HG03565 (cell line): ENCODE data around the gene TYSND1.
"Not testable (repeated sequence)": the region's sequence is repeated elsewhere in the genome, so short reads cannot be mapped to it uniquely, and the experiment has no call there.

ENCODE experiments used
- ATAC-seq: cut with Tn5 transposase; IDR thresholded peaks from one replicate; pipeline ENCODE4 v1.9.1; 2021; ENCODE audit warnings: mild to moderate bottlenecking, moderate library complexity; ENCODE audit not compliant: unreplicated experiment

The TYSND1 gene

DNA sequence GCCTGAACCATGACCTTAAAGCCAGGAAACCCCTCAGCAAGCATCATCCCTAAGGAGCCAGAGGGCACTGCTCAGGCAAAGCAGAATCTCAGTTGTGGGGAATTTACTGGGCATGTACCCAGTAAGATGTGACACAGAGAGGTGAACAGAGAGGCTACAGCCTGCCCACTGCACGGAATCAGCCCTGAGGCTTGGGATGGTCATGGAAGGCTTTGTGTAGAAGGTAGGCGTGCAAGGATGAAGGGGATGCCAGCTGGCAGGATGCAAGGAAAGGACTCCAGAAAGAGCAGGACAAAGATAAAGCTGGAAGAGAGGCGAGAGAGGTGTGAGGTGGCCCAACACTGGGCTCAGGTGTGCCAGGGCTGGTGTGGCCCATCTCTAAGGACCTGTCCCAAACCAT lies 11.5 kb downstream of the TYSND1 start:
- ATAC-seq: no peak

DNA sequence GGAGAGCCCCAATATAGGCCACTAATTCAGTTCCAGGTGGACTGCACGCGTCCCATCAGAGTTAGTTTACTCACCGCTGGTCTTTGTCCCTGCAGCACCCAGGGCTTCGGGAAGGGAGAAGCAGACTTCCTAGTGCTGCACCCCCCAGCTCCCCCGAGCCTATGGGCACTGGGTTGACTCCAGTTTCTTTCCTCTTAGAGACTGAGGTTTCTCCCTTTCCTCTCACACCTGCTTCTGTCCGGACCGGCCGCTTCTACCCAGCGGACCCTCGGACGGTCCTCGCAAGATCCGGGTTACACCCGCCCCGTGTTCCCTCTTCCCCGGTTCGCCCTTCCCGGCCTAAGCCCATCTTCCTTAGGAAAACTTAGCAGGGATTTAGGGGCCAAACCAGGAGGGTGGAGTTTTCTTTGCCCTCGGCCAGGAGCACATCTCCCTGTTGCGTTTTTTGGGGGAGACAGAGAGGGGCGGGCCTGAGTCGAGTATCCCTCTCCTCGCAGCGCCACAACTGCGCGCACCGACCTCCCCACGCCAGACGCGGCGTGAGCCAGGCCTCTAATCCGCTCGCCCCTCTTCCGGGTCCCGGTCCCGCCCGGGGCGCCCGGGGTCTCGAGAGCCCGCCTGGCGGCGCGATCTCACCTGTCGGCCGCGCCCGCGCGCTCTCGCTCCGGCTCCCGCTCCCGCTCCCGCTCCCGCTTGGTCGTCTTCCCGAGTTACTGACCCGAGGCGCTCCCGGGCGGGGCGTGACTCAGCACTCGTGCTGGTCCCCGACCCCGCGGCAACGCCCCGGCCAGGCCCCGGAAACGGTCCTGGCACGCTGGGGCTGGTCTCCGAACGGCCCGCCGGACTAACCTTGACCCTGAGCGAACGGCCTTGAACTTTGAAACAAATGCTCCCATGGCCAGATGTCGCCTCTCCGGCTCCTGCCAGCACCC lies 14.1 kb downstream of the TYSND1 start, which contains the start of gene AIFM2:
Gene AIFM2 (minus strand): TSS at position 728 of the 932 bp plus-strand sequence. CDS start 8,741 bp downstream, outside the sequence.
- peak; percentile 59 for ATAC-seq

DNA sequence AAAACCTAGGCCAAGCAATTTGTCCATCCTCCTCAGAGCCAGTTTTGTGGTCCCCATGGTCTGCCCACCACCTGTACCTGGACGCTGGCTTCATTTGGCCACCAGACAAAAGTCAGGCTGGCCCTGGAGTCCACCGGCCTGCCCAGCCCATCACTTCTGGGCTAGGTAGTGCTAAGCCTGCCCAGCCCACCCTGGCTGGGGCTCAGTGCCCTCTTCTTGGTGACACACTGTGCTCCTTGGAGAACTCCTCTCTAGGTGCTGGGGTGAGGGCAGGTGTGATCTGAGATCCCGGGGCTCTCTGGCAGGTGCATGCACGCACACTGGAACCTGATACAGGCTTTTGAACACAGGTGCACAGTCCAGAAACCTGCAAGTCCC lies 15.0 kb downstream of the TYSND1 start:
- no peak for ATAC-seq

DNA sequence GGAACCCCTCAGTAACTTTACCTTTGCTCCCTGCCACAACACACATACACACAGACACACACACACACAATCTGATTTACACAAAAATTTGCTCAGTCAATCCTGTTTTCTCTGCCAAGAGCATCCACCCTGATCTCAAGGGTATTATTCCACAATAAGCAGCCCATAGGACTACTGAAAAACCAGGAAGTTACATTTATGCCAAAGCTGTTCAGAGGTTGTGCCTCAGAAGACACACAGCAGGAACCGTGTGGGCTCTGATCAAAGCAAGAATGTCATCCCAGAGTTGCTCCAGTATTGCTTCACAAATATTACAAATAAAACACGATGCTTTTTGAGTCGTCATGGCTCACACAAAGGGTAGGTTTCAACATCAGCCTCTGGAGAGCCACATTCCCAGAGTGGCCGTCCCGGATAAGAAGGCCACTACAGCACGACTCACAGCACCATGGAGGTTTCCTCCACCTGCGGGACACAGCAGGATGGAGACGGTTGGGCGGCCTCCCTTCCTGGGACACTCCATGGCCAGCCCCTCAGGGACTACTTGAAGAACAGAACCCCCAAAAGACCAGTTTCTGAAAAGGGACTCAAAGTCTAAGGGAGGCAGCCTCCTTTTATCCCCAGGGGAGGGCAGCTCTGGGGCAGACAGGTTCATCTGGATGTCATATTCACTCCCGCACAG lies 15.5 kb downstream of the TYSND1 start:
- ATAC-seq: no peak

DNA sequence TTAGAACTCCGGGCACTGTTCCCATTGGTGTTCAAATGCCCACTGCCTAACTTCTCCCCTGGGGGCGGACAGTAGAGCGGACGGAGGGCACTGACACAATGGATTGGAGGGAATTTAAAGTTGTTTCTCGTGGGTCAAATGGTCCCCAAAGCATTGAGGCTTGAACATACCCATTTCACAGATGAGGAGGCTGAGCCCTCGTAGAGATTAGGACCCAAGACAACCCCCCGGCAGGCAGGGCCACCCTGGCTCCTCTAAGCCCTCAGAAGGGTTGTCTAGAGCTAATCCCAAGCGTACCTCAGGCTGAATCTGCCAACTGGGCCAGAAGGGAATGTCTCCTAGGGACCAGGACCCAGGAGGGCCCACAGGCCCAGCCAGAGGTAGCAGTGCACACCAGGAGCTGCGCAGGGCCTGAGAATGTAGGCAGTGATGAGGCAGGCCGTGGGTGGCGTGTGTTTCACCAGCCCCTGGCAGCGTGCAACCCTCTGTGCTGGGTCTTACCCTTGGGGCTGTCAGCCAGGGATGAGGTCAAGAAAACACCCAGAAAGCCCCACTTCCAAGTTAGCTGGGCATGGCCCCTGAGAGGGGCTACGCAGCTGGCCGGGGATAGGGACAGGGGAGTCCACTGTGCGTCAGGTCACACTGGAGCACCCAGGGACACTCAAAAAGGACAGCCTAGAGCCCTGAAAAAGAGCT lies 19.7 kb downstream of the TYSND1 start:
- no peak for ATAC-seq

DNA sequence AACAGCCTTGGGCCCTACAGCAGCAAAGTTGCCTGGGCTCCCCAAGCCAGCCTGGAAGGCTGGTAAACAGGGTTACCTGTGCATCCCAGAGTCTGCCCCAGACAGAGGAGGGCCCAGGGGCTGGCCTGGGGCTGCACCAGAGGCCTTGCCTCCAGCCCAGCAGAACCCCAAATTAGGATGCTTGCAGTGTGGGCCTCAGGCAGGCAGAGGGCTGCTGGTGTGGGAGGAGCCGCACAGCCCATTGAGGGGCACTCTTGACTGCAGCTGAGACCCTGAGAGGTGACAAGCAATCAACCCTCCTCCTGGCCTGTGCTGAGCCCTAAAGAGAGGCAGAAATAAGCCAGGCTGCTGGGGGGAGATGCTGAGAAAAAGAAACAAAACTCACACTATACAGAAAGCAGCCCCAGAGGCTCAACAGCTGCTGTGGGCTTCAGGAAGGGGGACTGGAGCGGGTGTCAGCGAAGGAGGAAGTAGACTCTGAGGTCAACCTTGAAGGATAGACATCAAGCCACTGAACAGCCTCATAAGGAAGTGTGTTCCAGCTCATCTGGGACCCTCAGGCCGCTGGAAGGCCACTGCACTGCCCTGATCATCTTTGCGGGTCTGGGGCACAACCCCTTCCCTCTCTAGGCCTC lies 20.5 kb downstream of the TYSND1 start:
- ATAC-seq: no peak

DNA sequence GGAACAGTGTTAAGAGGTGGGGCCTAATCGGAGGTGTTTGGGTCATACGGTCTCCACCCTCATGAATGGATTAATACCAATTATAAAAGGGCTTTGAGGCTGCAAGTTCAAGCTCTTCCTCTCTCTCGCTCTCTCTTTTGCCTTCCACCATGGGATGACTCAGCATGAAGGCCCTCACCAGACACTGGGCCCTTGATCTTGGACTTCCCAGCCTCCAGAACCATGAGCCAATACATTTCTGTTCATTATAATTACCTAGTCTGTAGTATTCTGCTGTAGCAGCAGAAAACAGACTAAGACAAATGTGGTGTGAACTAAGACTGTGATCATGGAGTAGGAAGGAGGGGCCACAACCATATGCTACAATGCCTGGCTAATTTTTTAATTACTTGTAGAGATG lies 21.6 kb downstream of the TYSND1 start:
- ATAC-seq: no peak

DNA sequence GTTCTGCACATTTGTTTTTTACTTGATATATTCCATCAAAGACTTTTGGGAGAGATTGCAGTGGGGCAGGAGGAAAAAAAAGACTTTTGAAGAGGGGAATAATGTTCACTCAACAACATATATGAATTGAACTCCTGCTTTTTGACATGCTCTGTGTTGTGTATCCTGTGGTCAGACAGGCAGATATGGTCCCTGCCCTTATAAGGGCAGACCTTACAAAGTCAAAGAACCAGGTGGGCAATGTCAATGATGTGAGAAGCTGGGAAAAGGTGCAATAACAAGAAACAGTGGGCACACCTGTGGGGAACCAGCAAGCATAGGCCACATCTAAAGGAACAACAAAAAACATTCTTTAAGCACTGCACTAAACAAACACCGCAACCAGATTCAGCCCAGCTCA lies 22.1 kb downstream of the TYSND1 start:
- ATAC-seq: no peak

DNA sequence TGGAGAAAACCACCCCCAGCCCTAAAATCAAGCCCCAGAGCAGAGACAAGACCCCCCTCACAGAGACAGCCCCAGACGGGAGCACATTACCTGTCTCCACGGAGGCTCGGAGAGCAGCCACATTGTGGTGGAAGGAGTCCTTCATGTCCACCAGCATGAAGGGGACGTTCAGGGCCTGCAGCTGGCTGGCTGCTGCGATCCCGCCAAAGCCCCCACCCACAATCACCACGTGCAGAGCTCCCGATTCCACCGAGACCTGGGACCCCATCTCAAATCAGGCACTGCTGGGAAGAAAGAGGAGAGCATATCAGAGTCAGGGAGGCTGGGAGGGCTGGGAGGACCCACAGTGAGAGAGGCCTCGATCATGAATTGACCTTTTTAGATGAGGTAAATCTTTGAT lies 22.7 kb downstream of the TYSND1 start:
- no peak for ATAC-seq

DNA sequence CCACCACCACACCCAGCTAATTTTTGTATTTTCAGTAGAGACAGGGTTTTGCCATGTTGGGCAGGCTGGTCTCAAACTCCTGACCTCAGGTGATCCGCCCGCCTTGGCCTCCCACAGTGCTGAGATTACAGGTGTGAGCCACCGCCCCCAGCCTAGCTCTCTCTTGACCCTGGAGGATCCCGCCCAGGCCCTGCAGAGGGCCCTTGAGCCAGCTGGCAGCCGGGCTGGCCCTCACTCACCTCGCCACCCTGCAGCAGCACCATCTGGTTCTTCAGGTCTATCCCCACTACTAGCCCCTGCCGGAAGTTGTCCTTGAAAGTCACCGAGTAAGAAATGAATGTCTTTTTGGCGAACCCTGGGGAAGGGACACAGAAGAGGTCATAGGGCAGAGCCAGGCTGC lies 23.3 kb downstream of the TYSND1 start:
- not testable (repeated sequence) for ATAC-seq

DNA sequence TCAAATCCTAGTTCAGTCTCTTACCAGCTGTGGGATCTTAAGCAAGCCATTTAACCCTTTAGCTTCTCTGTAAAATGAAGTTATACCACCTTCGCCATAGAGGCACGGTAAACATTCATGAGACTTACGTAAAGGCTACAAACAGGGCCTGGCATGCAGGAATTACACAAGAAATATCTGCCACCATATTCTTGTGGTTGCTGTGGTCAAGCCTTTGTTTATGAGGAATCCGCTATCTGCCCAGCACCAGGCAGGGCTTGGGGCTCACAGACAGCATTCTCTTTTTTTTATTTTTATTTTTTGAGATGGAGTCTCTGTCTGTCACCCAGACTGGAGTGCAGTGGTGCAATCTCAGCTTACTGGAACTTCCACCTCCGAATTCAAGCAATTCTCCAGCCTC lies 23.8 kb downstream of the TYSND1 start:
- ATAC-seq: no peak

DNA sequence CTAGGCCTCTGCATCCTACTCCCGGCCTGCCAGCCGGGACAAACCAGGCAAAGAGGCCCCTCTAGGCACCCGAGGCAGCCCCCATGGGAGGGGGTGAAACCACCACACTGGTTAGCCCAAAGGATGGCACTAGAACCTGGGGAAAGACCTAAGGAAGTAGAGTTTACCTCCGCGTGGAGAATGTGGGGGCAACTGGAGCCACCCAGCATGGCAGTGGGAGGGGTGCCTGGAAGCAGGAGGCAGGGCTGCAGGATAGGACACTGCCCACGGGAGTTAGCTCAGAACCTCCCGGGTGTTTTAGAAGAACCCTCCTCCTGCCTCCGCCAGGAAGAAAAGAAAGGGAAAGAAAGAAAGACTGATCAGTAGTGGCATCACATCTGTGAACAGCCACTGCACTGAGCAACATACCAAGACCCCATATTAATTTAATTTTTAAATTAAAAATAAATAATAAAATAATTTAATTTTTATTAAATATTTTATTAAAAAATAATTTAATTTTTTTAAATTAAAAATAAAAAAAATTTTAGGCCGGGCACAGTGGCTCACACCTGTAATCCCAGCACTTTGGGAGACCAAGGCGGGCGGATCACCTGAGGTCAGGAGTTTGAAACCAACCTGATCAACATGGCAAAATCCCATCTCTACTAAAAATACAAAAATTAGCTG lies 25.1 kb downstream of the TYSND1 start:
- no peak for ATAC-seq

DNA sequence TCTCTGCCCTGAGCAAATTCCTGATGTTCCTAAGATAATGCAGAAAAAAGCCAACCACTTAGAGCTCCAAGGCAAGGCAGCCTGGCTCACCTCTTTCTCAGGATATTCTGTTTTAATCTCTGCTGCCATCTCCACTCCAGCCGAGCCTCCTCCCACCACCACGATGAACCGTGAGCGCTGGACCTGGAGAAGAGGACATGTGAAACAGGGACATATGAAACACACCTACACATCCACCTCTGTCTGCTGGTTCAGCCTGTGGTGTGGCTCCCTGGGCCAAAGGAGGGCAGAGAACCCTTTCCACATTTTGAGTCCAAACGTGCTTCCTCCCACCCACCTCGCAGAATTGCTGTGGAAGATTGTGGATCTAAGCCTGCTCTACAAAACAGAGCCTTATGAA lies 26.1 kb downstream of the TYSND1 start:
- ATAC-seq: no peak

DNA sequence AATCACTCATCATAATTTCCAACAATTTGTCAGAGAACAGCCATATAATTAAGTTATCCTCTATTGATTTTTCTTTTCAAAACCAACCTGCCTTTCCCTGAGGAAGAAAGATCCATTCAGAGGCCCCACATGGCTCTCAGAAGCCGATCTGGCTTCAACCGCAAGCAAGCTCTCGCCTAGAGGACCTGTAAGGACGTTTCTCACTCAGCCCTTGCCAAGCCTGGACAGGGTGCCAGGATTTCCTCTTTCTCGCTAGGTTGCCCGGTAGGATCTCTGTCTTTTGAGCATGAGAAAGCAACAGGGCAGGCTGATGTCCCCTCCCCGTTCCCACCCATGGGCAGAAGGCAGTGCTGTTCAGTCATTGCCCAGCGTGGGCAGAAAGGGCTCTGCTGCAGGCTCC lies 26.9 kb downstream of the TYSND1 start:
- ATAC-seq: no peak

DNA sequence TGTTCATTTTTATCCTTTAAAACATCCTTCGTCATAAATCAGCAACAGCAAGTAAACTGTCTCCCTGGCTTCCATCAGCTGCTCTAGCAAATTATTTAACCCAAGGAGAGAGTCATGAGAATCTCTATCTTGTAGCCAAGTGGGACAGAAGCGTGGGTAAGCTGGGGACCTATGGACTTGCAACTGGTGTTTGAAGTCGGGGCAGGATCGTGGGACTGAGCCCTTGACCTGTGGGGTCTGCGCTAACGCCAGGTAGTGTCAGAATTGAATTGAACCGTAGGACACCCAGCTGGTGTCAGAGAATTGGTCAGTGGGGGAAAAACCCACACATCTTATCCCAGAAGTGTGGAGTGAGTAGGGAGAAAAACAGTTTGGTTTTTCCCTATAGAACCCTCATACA lies 27.3 kb downstream of the TYSND1 start:
- ATAC-seq: no peak

DNA sequence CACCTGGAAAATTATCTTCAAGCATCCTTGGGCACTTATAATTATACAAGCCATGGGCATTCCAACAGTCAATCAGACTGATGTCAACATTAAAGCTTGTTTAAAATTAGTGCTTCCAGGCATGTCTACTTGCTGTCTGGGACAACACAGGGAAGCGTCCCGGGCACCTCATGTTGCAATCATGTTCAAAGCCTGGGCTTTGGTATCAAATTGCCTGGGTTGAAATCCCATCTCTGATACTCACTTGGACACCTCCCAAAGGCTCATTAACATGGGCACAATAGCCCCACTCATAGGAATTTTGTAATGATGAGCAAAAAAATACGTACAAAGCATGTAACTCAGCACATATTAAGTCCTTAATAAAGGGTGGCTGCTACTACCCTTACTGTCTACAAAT lies 28.3 kb downstream of the TYSND1 start:
- ATAC-seq: no peak

DNA sequence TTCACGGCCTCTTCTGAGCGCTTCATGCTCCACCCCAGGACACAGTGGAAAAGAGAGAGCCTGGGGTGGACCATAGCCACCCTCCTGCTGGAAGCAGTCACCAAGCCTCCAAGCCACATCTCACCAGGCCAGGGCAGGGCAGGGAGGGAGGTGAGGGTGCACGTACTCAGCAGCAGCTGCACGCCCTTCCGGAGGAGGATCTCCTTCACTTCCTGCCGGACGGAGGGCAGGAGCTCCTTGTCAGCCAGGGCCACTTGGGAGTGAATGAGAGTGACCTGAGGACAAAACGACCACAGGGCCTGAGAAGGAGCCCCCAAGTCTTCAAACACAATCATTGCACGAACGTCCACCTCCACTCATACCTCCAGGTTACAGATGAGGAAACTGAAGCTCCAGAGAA lies 28.9 kb downstream of the TYSND1 start:
- no peak for ATAC-seq

DNA sequence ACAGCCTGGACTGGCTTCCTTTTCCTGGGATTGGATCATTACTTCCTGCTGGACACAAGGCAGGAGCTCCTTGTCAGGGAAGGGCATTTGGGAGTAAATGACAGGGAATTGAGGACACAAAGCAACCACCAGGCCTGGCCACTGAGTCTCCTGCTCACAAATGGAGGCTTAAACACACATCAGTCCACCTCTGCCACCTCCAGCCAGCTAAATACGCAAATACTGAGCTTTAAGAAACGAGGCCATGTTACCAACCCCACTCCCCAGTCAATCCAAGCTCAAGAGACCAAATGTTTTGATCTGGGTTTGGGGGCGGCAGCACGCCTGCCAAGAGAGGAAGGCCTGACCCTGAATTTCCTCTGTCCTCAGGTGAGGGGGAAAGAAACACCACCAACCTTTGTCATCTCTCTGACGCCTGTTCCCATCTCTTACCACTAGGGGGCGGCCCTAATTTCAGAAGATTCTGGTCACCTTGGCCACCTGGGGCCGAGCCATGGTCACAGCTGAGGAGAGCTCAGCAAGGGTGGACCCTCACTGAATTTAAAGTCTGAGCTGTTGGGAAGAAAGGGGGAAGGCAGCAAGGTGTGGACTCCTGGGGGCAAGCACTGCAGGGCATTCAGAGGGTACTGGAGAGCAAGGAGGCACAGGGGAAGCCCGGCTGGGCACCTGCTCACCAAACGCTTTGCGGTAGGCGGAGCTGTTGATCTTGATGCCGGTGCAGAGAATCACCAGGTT lies 30.4 kb downstream of the TYSND1 start:
- ATAC-seq: no peak

DNA sequence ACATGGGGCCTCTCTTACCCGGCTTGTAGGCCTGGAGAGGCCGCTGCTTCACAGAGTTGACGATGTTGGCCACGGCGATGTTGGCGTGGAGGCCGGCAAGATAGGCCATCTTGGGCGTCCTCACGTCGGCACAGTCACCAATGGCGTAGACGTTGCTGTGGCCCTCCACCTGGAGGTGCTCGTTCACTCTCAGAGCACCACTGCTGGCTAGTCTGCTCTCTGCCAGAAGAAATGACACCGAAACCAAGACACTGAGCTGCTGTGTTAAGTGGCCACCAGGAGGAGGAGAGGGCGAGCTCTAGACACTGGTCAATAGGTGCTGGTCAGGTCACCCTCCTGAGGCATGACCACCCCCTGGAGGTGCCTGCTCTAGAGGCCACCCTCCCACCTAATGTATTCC lies 31.6 kb downstream of the TYSND1 start:
- no peak for ATAC-seq

DNA sequence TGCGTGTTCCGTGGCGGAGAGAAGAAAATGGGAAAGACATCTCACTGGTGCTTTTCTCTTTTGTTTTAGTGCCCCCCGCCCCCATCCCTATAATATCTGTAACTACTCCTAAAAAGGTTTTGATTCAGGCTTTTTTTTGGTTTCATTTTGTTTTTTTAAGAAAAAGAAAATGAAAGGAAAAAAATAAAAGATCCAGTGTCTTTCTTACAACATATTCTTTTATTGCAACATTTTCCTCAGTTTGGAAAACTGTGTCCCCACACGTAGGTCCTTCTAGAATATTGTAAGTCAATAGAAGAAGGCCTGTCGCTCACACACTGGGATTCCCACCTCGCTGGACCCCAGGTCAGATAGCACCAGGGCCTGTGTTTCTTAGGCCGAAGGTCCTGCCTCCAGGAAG lies 34.4 kb downstream of the TYSND1 start:
- no peak for ATAC-seq
